HUES6 (cell line): Measurements from ENCODE around the gene IFT88.
A peak's percentile ranks its signal among the peaks of the same experiment; 100 is the strongest.

Source experiments
- H3K27ac ChIP-seq: 2 replicates; pipeline ENCODE4 v1.7.0; 2013; ENCODE audit warnings: low read depth, mild to moderate bottlenecking, low read length, inconsistent platforms
- H3K27me3 ChIP-seq: 2 replicates; pipeline ENCODE4 v1.6.1; 2013; ENCODE audit warnings: low read length; ENCODE audit not compliant: control insufficient read depth, insufficient read depth
- H3K36me3 ChIP-seq: 2 replicates; pipeline ENCODE4 v1.6.1; 2013; ENCODE audit warnings: low read length; ENCODE audit not compliant: control insufficient read depth, insufficient read depth
- H3K4me1 ChIP-seq: 2 replicates; pipeline ENCODE4 v1.6.1; 2013; ENCODE audit warnings: low read length; ENCODE audit not compliant: control insufficient read depth, insufficient read depth
- H3K4me3 ChIP-seq: 2 replicates; pipeline ENCODE4 v1.5.1; 2013; ENCODE audit warnings: low read depth, low read length
- H3K9ac ChIP-seq: one replicate; pipeline ENCODE4 v1.6.1; 2013; ENCODE audit warnings: mild to moderate bottlenecking, low read length
- H3K9me3 ChIP-seq: 2 replicates; pipeline ENCODE4 v1.6.1; 2013; ENCODE audit warnings: low read depth, low read length; ENCODE audit not compliant: control insufficient read depth, insufficient read depth

IFT88 gene

DNA sequence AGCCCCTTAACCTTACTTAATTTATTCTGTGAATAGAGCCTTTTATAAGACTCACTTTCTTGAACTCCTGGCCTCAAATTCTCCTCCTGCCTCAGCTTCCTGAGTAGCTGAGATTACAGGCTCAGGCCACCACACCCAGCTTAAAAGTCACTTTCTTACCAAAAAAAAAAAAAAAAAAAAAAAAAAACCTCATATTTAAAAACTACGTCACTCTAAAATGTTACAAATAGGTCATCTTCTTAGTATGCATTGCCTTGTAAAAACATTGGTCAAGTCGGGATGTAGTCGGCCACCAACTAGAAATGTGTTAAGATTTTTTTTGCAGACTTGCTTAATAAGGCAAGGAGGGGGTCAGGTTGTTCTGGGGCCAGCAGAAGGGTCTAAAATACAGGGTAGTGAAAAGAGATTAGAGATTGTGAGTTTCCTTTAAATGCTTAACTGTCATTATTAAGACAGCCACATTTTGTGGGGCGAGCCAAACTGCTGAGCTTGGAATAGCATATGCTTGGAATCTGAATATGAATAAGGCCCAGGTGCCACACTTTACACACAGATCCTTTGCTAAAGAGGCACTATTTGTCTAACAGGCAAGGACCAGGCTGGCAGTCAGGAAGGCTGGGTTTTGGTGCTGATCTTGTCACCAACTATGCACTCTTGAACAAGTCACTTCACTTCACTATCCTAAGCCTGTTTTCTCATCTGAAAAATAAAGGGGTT is 120.1 kb downstream of the IFT88 start:
- Histone ChIP-seq H3K36me3 (no peaks in the 10 kb centered on the region), H3K27ac (no peak overlapping the region), H3K4me1 (peaks cover 15% of the 10 kb centered on the region), H3K4me3 (no peak overlapping the region), H3K9ac (no peak overlapping the region), H3K27me3 (no peaks in the 10 kb centered on the region), H3K9me3 (no peaks in the 10 kb centered on the region)

- no peaks in the 10 kb centered on the region for H3K36me3 ChIP-seq
- no peak overlapping the region for H3K4me3 ChIP-seq
- no peaks in the 10 kb centered on the region for H3K9me3 ChIP-seq
- no peak overlapping the region for H3K27ac ChIP-seq
- H3K9ac ChIP-seq = no peak overlapping the region
- peaks cover 10% of the 10 kb centered on the region for H3K4me1 ChIP-seq
- no peaks in the 10 kb centered on the region for H3K27me3 ChIP-seq
These were observed 122.3 kb downstream of the IFT88 start for GRCh38 chr13:20689291-20689690.

DNA sequence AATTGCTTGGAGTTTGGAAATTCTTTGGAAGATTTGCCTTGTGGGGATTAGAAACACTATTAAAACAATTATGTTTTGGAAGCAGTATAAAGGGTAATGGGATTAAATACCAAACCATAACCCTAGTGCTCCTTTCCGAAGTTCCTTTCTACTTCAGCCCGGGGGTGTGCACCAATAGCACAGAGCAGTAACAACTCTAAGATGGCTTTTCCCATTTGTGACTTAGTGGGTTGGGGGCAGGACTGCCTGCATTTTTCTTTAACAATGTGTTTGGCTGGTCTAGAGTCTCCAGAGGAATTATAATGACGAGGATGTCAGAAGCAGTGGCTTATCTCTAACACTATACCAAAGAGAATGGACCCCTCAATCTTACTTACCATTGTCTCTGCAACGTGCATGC is 124.7 kb downstream of the IFT88 start:
- Histone ChIP-seq H3K27ac (no peak overlapping the region), H3K4me3 (no peak overlapping the region), H3K9ac (no peak overlapping the region), H3K4me1 (peaks cover 6% of the 10 kb centered on the region), H3K27me3 (no peaks in the 10 kb centered on the region), H3K9me3 (no peaks in the 10 kb centered on the region), H3K36me3 (no peaks in the 10 kb centered on the region)

DNA sequence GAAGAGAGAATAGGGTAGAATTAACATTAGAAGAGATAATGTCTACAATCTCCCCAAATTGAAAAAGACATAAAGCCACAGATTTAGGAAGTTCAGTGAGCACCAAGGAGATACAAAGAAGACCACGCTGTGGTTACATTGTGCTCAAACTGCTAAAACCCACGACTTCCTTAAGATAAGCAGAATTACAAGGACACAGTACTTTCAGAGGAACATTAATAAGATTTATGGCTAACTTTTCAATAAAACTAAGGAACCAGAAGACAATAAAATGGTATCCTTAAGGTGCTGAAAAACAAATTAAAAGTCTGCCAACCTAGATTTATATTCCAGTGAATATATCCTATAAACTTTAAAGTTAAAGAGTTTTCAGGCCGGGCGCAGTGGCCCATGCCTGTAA is 129.1 kb downstream of the IFT88 start:
- Histone ChIP-seq H3K27ac (no peak overlapping the region), H3K27me3 (peaks cover 15% of the 10 kb centered on the region), H3K4me1 (no peaks in the 10 kb centered on the region), H3K36me3 (no peaks in the 10 kb centered on the region), H3K9me3 (no peaks in the 10 kb centered on the region), H3K9ac (no peak overlapping the region), H3K4me3 (no peak overlapping the region)

- Histone ChIP-seq H3K27me3 (peaks cover 42% of the 10 kb centered on the region), H3K27ac (no peak overlapping the region), H3K36me3 (no peaks in the 10 kb centered on the region), H3K9ac (no peak overlapping the region), H3K4me3 (no peak overlapping the region), H3K9me3 (no peaks in the 10 kb centered on the region), H3K4me1 (peaks cover 8% of the 10 kb centered on the region)
These were observed 132.8 kb downstream of the IFT88 start for GRCh38 chr13:20699715-20700114.

DNA sequence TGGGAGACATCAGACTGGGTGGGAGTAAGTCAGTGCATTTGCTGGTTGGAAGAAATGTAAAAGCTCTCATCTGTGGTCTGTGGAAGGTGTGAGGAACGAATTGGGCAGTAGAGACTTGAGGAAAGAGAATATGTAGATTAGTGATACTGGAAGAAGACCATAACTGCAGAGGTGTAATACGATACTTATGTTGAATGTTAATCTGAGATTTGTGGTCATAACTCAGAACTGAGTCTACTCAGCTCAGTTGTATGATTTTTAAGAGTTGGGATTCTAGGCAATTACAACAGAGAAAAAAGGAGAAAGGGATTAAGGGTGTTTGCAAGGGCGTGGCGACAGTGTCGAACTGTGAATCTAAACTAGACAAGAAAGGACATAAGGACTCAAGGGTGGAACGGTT is 133.3 kb downstream of the IFT88 start:
- H3K9me3 ChIP-seq = no peaks in the 10 kb centered on the region

DNA sequence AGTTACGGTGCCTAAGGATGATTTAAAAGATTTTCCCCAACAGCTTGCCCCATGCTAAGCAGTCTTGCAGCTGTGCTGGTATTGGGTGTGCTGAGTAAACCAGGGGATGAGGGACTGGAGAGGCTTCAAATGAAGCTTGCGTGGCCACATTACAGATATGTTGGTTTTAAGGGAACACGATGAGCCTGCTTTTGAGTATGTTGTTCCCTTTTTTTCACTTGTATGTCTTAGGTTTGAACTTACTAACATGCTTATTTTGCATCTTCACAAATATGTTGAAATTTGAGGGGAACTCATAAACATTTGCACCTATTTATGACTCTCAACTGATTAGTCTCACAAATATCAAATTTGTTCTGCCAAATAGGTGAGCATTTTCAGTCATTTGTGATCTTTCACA is 134.5 kb downstream of the IFT88 start:
- H3K9ac ChIP-seq = no peak overlapping the region
- H3K9me3 ChIP-seq = no peaks in the 10 kb centered on the region
- peaks cover 11% of the 10 kb centered on the region for H3K4me1 ChIP-seq
- H3K27ac ChIP-seq = no peak overlapping the region
- no peaks in the 10 kb centered on the region for H3K36me3 ChIP-seq
- peaks cover 57% of the 10 kb centered on the region for H3K27me3 ChIP-seq
- H3K4me3 ChIP-seq = no peak overlapping the region

More for the DNA sequence above, 133.3 kb downstream of the IFT88 start:
- peaks cover 11% of the 10 kb centered on the region for H3K4me1 ChIP-seq
- no peak overlapping the region for H3K9ac ChIP-seq
- no peak overlapping the region for H3K27ac ChIP-seq
- no peaks in the 10 kb centered on the region for H3K36me3 ChIP-seq
- no peak overlapping the region for H3K4me3 ChIP-seq
- peaks cover 47% of the 10 kb centered on the region for H3K27me3 ChIP-seq

DNA sequence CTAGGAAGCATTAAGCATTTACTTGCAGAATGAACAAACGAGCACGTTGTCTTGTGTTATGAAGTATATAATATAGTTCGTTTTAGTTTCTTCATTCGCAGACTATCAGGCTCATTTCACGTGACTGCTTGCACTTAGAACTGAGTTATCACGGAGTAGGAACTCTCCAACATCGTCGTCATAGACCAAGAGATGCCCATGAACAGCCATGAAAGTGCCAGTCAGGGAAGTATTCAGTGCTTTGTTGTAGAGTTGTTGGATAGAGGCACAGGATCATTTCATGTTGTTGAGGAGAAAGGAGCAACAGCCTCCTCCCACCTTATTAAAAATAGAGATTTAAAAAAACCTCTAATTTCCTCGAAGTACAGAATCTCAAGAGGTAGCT is 135.6 kb downstream of the IFT88 start:
- Histone ChIP-seq H3K27ac (no peak overlapping the region), H3K36me3 (no peaks in the 10 kb centered on the region), H3K27me3 (peaks cover 61% of the 10 kb centered on the region), H3K9ac (no peak overlapping the region), H3K4me3 (peak overlapping the region; percentile 79), H3K4me1 (peaks cover 11% of the 10 kb centered on the region), H3K9me3 (no peaks in the 10 kb centered on the region)

- H3K9ac ChIP-seq = peak within 1 kb of the TSS; percentile 79
- H3K4me1 ChIP-seq = peaks cover 11% of the 10 kb centered on the region
- H3K4me3 ChIP-seq = peak within 1 kb of the TSS; percentile 79
- H3K27ac ChIP-seq = no peak within 1 kb of the TSS
- no peaks in the 10 kb centered on the region for H3K36me3 ChIP-seq
- no peaks in the 10 kb centered on the region for H3K9me3 ChIP-seq
- peaks cover 61% of the 10 kb centered on the region for H3K27me3 ChIP-seq
These were observed 136.2 kb downstream of the IFT88 start, which contains the start of gene IL17D for GRCh38 chr13:20702915-20703779. Gene IL17D, plus strand, starts transcription at chr13:20703699. Its CDS starts 303 bp downstream, at chr13:20704002.

DNA sequence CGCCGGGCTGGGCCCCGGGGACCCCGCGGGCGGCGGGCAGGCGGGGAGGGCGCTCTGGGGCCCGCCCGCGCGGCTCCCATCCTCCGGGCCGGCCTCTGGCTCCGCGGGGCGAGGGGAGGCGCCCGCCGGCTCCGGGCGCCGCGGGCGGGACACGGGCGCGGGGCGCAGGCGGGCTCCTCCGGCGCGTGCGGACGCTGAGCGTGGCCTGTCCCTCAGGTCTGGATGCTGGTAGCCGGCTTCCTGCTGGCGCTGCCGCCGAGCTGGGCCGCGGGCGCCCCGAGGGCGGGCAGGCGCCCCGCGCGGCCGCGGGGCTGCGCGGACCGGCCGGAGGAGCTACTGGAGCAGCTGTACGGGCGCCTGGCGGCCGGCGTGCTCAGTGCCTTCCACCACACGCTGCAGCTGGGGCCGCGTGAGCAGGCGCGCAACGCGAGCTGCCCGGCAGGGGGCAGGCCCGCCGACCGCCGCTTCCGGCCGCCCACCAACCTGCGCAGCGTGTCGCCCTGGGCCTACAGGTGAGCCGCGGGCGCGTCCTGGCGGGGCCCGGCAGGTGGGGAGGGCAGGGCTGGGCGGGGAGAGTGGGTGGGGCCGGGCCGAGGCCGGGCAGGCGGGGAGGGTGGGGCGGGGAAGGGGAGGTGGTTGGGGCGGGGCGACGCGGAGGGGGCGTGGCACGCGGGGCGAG is 137.0 kb downstream of the IFT88 start:
- H3K9me3 ChIP-seq = no peaks in the 10 kb centered on the region
- H3K36me3 ChIP-seq = no peaks in the 10 kb centered on the region
- H3K4me1 ChIP-seq = peaks cover 11% of the 10 kb centered on the region
- H3K27ac ChIP-seq = no peak overlapping the region
- peak overlapping the region; percentile 56 for H3K4me3 ChIP-seq
- peaks cover 61% of the 10 kb centered on the region for H3K27me3 ChIP-seq
- H3K9ac ChIP-seq = peak overlapping the region; percentile 36
